ENCODE measurements around the gene SRSF5.
"Not testable (repeated sequence)": the region's sequence is repeated elsewhere in the genome, so short reads cannot be mapped to it uniquely, and the experiment has no call there.

SRSF5 gene

DNA sequence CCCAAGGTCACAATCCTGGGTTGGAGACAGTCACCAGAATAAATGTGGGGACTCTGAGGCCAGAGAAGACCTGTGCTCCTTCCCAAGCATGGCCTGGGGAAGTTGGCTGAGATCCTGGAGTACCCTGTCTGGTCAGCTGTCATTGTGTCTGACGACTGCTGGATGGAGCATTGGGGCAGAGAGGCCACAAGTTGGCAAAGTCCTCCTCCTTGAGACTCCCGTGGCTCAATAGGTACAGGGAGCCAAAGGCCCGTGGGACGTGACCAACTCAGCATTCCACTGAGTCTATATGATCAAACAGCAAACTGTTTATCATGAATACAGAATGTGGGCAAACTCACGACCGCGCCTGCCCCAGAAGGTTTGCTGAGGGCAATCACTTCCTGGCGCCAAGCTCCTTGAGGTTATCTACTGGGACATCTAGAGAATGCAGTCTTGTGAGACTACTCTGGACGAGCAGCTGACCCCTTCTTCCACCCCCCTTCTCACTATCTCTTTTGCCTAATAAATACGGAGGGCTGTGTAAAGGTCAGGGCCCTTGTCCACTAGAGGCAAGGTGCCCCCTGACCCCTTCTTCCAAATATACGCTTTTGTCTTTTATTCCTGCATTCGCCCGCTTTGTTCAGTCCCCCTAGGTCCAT lies 44.4 kb downstream of the SRSF5 start:
- no peak for DNase-seq

DNA sequence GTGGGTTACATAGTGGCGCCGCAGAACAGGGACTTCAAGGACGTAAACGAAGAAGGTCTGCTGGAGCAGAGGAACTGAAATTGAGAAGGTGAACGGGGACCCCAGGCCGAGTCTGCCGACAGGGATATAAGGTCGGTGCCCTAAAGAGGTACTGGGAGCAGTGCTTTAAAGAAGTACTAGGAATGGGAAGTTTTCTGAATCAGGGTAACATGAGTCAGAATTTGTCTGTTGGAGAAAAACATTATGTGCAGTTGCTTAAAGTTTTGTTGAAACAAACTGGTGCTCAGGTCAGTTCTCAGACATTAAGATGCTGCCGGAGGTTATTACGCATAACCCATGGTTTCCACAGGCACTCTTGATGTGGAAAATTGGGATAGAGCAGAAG lies 44.9 kb downstream of the SRSF5 start:
- no peak for DNase-seq

DNA sequence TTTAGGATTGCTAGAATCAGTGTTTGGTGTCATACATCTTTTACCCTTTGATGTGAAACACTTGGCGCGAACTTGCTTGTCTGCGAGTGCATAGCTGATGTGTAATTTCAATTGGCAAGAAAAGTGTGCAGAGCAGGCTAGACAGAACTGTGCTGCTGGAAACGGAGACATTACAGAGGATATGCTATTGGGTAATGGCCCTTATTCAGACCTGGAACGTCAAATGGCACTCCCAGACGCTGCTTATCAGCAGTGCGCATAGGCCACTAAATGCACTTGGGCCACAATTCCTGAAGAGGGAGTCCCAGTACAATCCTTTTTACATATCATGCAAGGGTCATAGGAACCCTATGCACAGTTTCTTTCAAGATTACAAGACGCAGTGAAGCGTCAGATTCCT lies 45.8 kb downstream of the SRSF5 start:
- no peak for DNase-seq

DNA sequence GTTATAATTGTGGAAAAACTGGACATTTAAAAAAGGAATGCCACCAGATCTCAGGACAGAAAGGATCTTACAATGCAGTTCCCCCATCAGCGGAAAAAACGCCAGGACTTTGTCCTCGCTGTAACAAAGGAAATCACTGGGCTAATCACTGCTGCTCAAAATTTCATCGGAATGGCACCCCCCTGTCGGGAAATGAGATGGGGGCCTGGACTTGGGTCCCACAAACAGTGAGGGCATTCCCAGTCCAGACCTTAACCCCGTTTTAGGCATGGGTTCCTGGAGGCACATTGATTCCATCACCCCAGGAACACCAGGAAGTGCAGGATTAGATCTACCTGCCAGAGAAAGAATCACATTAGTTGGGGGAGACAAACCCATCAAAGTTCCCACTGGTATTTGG lies 46.4 kb downstream of the SRSF5 start:
- DNase-seq = not testable (repeated sequence)

DNA sequence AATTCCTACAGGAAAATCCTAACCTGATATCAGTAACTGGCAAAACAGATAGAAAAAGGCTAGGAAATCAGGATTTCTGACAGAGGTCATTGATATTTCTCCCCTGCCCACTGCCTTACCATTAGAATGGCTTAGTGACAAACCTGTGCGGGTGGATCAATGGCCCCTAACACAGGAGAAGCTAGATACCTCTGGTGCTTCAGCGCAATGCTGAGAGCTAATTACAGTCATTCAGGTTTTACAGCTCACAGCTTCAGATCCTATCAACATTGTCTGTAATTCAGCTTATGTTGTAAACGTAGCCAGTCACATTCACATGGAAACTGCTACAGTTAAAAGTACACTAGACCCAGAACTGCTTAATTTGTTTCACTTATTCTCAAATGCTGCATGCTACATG lies 47.5 kb downstream of the SRSF5 start:
- no peak for DNase-seq

DNA sequence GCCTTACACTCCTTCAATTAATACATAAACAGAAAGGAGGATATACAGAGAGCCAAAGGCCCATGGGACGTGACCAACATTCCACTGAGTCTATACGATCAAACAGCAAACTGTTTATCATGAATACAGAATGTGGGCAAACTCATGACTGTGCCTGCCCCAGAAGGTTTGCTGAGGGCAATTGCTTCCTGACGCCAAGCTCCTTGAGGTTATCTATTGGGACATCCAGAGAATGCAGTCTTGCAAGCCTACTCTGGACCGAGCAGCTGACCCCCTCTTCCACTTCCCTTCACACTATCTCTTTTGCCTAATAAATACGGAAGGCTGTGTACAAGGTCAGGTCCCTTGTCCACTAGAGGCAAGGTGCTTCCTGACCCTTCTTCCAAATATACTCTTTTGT lies 48.6 kb downstream of the SRSF5 start:
- no peak for DNase-seq

DNA sequence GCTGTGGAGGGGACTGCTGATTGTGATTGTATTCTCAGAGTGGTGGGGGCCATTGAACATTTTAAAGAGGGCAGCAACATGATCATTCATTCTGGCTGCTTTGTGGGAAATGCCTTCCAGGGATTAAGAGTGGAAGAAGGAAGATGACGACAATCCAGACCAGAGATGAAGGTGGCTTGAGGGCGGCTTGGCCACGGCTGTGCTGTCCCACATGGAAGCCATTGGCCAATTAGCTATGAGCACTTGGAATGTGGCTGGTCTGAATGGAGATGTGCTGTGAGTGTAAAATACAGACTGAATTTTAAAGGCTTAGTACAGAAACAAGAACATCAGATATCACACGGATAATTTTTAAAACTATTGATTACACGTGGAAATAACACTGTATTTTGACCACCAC lies 49.3 kb downstream of the SRSF5 start:
- DNase-seq = no peak

DNA sequence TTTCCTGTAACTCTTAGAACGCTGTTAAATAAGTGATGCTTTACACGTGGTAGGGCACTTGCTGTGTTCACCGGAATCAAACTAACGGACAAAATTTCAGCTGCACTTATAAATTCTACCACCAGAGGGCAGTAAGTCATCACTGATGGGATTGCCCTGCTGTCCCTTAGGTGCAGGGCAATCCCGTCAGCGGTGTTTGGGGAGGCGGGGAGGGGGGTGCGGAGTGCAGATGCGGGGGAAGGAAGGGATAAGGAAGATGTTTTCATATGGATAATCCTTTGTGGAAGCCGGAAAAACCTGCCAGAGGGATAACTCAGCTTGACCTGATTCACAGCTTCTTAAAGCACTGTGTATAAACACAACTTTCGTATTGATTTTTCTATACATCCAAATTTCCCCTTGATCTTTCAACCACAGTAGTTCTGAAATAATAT lies 51.8 kb downstream of the SRSF5 start:
- peak; percentile 9 for DNase-seq

DNA sequence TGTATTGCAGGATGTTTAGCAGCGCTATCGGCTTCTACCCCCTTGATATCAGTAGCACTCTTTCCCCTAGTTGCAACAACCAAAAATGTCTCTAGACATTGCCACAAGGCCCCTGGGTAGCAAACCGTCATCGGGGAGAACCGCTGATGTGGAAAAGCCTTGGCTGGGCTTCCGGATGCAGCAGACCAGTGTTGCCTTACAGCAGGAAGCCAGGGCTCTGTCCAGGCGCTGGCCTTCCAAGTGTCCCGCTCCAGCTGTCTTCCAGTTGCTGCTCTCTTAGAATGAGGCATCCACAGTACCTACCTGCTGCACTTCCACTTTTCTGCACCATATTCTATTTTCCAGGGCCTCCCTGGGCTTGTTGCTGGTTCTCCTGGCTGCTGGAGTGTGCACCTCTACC lies 52.7 kb downstream of the SRSF5 start:
- DNase-seq = no peak

DNA sequence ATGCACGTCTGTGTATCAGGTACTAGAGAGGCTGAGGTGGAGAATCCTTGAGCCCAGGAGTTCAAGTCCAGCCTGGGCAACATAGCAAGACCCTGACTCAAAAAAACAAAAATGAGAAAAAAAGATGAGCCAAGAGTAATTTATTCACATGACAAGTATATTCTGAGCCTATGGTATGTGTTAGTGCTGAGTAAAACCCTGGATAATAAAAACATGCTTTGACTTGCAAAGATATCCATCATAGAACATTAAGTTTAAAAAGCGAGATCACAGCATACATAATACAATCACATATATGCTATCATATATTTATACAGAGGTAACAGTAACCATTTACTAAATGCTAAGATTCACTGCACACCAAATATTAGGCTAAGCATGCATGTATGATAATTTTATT lies 54.0 kb downstream of the SRSF5 start:
- no peak for DNase-seq
